Measurements from ENCODE around the gene PPP1R27.
A peak's percentile ranks its signal among the peaks of the same experiment; 100 is the strongest.

Gene PPP1R27

DNA sequence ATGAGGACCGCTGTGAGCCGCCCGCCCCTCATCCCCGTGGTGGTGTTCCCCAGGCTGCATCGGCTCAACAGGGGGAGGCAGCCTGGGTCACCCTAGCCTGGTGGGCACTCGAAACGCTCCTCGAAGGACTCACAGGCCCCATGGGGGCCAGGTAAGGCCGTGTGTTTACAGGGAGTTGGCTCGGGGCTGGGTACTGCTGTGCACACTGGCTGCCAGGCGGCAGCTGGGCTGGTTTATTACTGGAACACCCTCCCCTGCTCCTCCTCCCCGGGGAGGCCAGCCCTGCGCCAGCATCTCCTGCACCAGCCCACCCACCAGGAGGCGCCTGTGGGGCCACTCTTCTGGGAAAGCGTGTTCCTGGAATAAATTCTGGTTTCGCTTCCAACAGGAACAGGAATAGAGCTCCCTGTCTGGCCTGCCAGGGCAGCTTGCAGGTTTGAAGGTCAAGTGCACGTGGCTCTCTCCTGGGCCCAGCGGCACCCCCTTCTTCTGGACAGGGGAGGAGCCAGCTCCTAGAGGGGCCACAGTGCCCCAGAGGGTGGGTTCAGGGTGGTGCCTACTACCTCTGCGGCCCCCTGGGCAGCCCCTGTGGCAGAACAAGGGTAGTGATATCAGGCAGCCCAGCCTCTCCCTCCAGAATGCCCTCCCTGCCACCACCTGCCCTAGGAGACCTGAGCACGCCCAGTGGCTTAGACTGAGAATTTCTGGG is 13.1 kb downstream of the PPP1R27 start:
- peak overlapping the region; percentile 82 for H3K27ac ChIP-seq

DNA sequence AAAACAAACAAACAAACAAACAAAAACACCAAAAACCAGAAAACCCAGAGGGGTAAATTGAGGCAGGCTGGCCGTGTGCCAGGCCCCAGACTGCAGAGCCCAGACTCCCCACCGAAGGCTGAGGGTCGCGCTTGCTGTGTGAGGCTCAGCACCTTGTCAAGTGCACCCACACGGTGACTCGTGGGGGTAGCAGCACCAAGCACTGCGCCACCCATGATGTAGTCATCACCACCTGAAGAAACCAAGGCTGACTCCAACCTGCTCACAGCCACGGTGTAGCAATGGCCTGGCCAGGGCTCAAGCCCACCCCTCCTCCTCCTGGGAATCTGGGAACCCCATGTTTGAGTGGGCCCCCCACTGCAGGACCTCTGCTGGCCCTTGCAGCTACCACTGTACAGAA is 13.7 kb downstream of the PPP1R27 start:
- TF ChIP-seq FOXP2 (optimal IDR thresholded peaks at IDR 0.05; ENCODE audit: control extremely low read depth, extremely low read length, insufficient read depth) = no peak
- no peak for TF ChIP-seq EZH2 (IDR thresholded peaks at IDR 0.05)
- no peak for TF ChIP-seq POLR2AphosphoS5 (IDR thresholded peaks at IDR 0.05; ENCODE audit: borderline replicate concordance, low read depth, low read length)
- Histone ChIP-seq H3K36me3 (ENCODE audit: insufficient read depth, low read length) (no peaks in the 10 kb centered on the region), H3K4me3 (peak overlapping the region; percentile 24; the same call in 1 of the 2 replicates), H3K9me3 (ENCODE audit: low read depth, low read length) (no peaks in the 10 kb centered on the region), H3K9ac (ENCODE audit: insufficient read length) (no peak overlapping the region), H3K27ac (peak overlapping the region; percentile 82; the same call in 1 of the 2 replicates)
- no peak for DNase-seq (ENCODE audit: low read depth, low spot score)

More for the DNA sequence above, 13.1 kb downstream of the PPP1R27 start:
- Histone ChIP-seq H3K36me3 (ENCODE audit: insufficient read depth, low read length) (no peaks in the 10 kb centered on the region), H3K9ac (ENCODE audit: insufficient read length) (peak overlapping the region; percentile 23), H3K9me3 (ENCODE audit: low read depth, low read length) (no peaks in the 10 kb centered on the region), H3K4me3 (peak overlapping the region; percentile 56)
- no peak for DNase-seq (ENCODE audit: low read depth, low spot score)
- TF ChIP-seq EZH2 (IDR thresholded peaks at IDR 0.05) = no peak
- peak; percentile 45 for TF ChIP-seq POLR2AphosphoS5 (IDR thresholded peaks at IDR 0.05; ENCODE audit: borderline replicate concordance, low read depth, low read length)
- peak; percentile 67 for TF ChIP-seq FOXP2 (optimal IDR thresholded peaks at IDR 0.05; ENCODE audit: control extremely low read depth, extremely low read length, insufficient read depth)

DNA sequence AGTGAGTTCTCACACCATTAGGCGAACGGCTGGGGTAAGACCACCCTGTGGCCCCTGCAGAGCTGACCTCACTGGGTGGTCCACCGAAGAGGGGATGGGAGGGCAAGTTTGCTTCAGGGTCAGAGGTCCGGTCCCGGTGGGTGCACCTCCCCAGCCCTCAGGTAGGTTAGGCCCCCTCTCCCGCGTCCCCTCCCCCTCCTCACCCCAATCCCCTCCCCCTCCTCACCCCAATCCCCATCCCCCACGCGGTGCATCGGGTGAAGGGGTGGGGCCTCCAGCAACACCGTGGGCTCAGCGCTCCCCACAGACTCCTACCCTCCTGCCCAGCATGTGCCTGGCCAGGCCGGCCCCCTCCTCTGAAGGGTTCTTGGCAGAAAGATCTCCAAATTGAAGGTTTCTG is 15.1 kb downstream of the PPP1R27 start:
- TF ChIP-seq EZH2 (IDR thresholded peaks at IDR 0.05) (no peak), POLR2AphosphoS5 (IDR thresholded peaks at IDR 0.05; ENCODE audit: borderline replicate concordance, low read depth, low read length) (no peak), FOXP2 (optimal IDR thresholded peaks at IDR 0.05; ENCODE audit: control extremely low read depth, extremely low read length, insufficient read depth) (no peak)
- H3K36me3 ChIP-seq (ENCODE audit: insufficient read depth, low read length) = no peaks in the 10 kb centered on the region
- no peak overlapping the region for H3K27ac ChIP-seq
- H3K4me3 ChIP-seq = no peak overlapping the region
- DNase-seq (ENCODE audit: low read depth, low spot score) = no peak
- no peak overlapping the region for H3K9ac ChIP-seq (ENCODE audit: insufficient read length)
- no peaks in the 10 kb centered on the region for H3K9me3 ChIP-seq (ENCODE audit: low read depth, low read length)

GRCh38 chr17:81817758-81818147 is 17.1 kb downstream of the PPP1R27 start:
- Histone ChIP-seq H3K36me3 (ENCODE audit: insufficient read depth, low read length) (no peaks in the 10 kb centered on the region), H3K9me3 (ENCODE audit: low read depth, low read length) (no peaks in the 10 kb centered on the region), H3K4me3 (no peak overlapping the region), H3K9ac (ENCODE audit: insufficient read length) (no peak overlapping the region), H3K27ac (no peak overlapping the region)
- TF ChIP-seq EZH2 (IDR thresholded peaks at IDR 0.05) (no peak), POLR2AphosphoS5 (IDR thresholded peaks at IDR 0.05; ENCODE audit: borderline replicate concordance, low read depth, low read length) (no peak), FOXP2 (optimal IDR thresholded peaks at IDR 0.05; ENCODE audit: control extremely low read depth, extremely low read length, insufficient read depth) (no peak)
- DNase-seq (ENCODE audit: low read depth, low spot score) = no peak

GRCh38 chr17:81815646-81815986 is 19.2 kb downstream of the PPP1R27 start:
- H3K9ac ChIP-seq (ENCODE audit: insufficient read length) = no peak overlapping the region
- H3K27ac ChIP-seq = no peak overlapping the region
- DNase-seq (ENCODE audit: low read depth, low spot score) = no peak
- TF ChIP-seq FOXP2 (optimal IDR thresholded peaks at IDR 0.05; ENCODE audit: control extremely low read depth, extremely low read length, insufficient read depth) = no peak
- TF ChIP-seq POLR2AphosphoS5 (IDR thresholded peaks at IDR 0.05; ENCODE audit: borderline replicate concordance, low read depth, low read length) = no peak
- no peak for TF ChIP-seq EZH2 (IDR thresholded peaks at IDR 0.05)
- H3K9me3 ChIP-seq (ENCODE audit: low read depth, low read length) = no peaks in the 10 kb centered on the region
- H3K36me3 ChIP-seq (ENCODE audit: insufficient read depth, low read length) = no peaks in the 10 kb centered on the region
- no peak overlapping the region for H3K4me3 ChIP-seq

DNA sequence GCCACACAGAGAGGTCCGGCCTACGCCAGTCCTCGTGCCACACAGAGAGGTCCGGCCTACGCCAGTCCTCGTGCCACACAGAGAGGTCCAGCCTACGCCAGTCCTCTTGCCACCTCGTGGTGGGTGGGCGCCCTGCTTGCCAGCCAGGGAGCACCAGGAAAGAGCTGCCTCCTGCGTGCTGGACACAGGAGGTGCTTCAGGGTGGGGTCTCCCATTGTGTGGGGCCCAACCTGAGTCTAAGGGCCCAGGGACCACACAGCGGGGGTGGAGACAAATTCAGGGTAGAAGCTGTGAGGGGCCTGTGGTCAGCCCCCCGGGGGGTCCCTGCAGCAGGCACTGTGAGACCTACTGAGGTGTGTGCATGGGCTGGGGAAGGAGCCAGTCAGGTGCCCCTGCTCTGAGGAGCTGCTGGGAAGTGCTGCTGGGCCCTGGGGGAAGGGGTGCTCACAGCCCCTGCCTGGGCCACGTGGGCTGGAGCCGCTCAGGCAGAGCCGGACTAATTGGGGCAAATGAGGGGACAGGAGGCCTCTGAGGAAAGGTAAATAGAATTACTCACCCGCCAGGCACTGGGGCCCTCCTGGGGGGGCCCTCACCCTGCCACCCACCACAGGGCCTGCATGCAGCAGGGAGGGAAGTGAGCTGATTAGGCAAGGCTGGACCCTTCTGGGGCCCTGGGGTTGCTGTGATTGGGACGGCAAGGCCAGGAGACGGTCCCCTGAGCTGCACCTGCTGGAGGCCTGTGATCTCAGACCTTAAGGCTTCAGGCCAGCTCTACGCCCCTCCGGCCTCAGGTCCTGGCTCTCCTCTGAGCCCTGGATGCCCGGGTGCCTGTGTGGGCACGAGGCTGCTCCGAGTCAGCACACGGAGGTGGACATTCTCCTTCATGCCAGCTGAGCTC is 19.9 kb downstream of the PPP1R27 start:
- Histone ChIP-seq H3K9ac (ENCODE audit: insufficient read length) (no peak overlapping the region), H3K36me3 (ENCODE audit: insufficient read depth, low read length) (no peaks in the 10 kb centered on the region), H3K4me3 (no peak overlapping the region), H3K9me3 (ENCODE audit: low read depth, low read length) (no peaks in the 10 kb centered on the region), H3K27ac (no peak overlapping the region)
- TF ChIP-seq EZH2 (IDR thresholded peaks at IDR 0.05) (no peak), POLR2AphosphoS5 (IDR thresholded peaks at IDR 0.05; ENCODE audit: borderline replicate concordance, low read depth, low read length) (no peak), FOXP2 (optimal IDR thresholded peaks at IDR 0.05; ENCODE audit: control extremely low read depth, extremely low read length, insufficient read depth) (no peak)
- no peak for DNase-seq (ENCODE audit: low read depth, low spot score)

GRCh38 chr17:81813861-81814683 is 20.8 kb downstream of the PPP1R27 start:
- no peak for DNase-seq (ENCODE audit: low read depth, low spot score)
- Histone ChIP-seq H3K9ac (ENCODE audit: insufficient read length) (no peak overlapping the region), H3K27ac (no peak overlapping the region), H3K36me3 (ENCODE audit: insufficient read depth, low read length) (no peaks in the 10 kb centered on the region), H3K9me3 (ENCODE audit: low read depth, low read length) (no peaks in the 10 kb centered on the region), H3K4me3 (no peak overlapping the region)
- no peak for TF ChIP-seq EZH2 (IDR thresholded peaks at IDR 0.05)
- no peak for TF ChIP-seq FOXP2 (optimal IDR thresholded peaks at IDR 0.05; ENCODE audit: control extremely low read depth, extremely low read length, insufficient read depth)
- TF ChIP-seq POLR2AphosphoS5 (IDR thresholded peaks at IDR 0.05; ENCODE audit: borderline replicate concordance, low read depth, low read length) = no peak

DNA sequence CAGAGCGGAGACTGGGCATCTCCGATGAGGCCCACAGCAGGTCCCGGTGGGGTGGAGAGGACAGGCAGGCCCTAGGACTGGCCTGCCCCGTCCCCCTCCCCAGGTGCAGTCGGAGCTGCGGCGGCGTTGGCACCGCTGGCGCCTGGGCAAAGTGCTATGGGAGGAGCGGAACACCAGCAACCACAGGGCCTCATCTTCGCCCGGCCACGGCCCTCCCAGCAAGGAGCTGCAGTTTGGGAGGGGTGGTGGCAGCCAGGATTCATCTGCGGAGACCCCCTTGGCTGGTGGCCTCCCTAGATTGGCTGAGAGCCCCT is 21.5 kb downstream of the PPP1R27 start:
- no peak overlapping the region for H3K9ac ChIP-seq (ENCODE audit: insufficient read length)
- no peak for TF ChIP-seq FOXP2 (optimal IDR thresholded peaks at IDR 0.05; ENCODE audit: control extremely low read depth, extremely low read length, insufficient read depth)
- no peak for TF ChIP-seq EZH2 (IDR thresholded peaks at IDR 0.05)
- TF ChIP-seq POLR2AphosphoS5 (IDR thresholded peaks at IDR 0.05; ENCODE audit: borderline replicate concordance, low read depth, low read length) = no peak
- H3K4me3 ChIP-seq = no peak overlapping the region
- no peak for DNase-seq (ENCODE audit: low read depth, low spot score)
- H3K27ac ChIP-seq = no peak overlapping the region
- no peaks in the 10 kb centered on the region for H3K36me3 ChIP-seq (ENCODE audit: insufficient read depth, low read length)
- H3K9me3 ChIP-seq (ENCODE audit: low read depth, low read length) = no peaks in the 10 kb centered on the region

Measured in SK-N-MC (cell line).